Mucosa of descending colon (tissue), 3 donors: Measurements from ENCODE around the gene TMEM145. TPM values are rescaled to one million over a fixed set of nuclear protein-coding genes. Genes with fewer than 3 reads are reported as not detected.

ENCODE experiments used
- ATAC-seq: fragments of 200-7000 bp; cut with Tn5 transposase; one replicate; pipeline ENCODE4 v1.9.1; 2020; ENCODE audit warnings: mild to moderate bottlenecking, moderate library complexity
- DNase-seq, 3 donors: peaks; one replicate each; pipeline ENCODE4 v3.0.0-alpha.2; 2020
- H3K36me3 ChIP-seq: fragments of 200-600 bp; one replicate; pipeline ENCODE4 v1.8.0; 2021; ENCODE audit warnings: low read depth, mild to moderate bottlenecking
- H3K4me1 ChIP-seq: fragments of 200-600 bp; one replicate; pipeline ENCODE4 v1.8.0; 2021; ENCODE audit warnings: low read depth, mild to moderate bottlenecking
- H3K4me3 ChIP-seq: fragments of 200-600 bp; one replicate; pipeline ENCODE4 v1.8.0; 2021; ENCODE audit warnings: mild to moderate bottlenecking
- H3K9me3 ChIP-seq: fragments of 200-600 bp; one replicate; pipeline ENCODE4 v1.8.0; 2021; ENCODE audit warnings: mild to moderate bottlenecking
- intact Hi-C, 2 donors: fragments of 100-400 bp; cut with DNase I in 1 of 2; cut with micrococcal nuclease in 1 of 2; formaldehyde crosslinking; loops; one replicate each; pipeline versions ENCODE4 v1.11.0 to v1.11.1; 2022; cut with DNase I, micrococcal nuclease
- total RNA-seq, 3 donors: library from RNA; stranded (reverse); fragmentation: NEBNext Ultra II Directional in 2 of 3; extraction: Animal tissue kit (Norgen Biotek cat#: 25700) in 2 of 3; gene quantifications; one replicate each; pipeline versions ENCODE4 v1.2.1 to v1.2.4, GENCODE V29; 2021 to 2023
- TF ChIP-seq, protein P1 (sequence below): fragments of 200-600 bp; IDR thresholded peaks from one replicate; pipeline ENCODE4 v1.8.0; 2022; ENCODE audit warnings: antibody characterized with exemption, mild to moderate bottlenecking
- donor health status: DM: no; HTN: no; CAD: no; lungs with moderate emphysema.
- donor health status: DM: no; HTN: no; CAD: no.
- donor health status: DM: no; HTN: yes; CAD: no.

Gene TMEM145
- total RNA-seq, 3 donors from 2014 or later, result 0.17 to 0.63 TPM; not detected in 1

DNA sequence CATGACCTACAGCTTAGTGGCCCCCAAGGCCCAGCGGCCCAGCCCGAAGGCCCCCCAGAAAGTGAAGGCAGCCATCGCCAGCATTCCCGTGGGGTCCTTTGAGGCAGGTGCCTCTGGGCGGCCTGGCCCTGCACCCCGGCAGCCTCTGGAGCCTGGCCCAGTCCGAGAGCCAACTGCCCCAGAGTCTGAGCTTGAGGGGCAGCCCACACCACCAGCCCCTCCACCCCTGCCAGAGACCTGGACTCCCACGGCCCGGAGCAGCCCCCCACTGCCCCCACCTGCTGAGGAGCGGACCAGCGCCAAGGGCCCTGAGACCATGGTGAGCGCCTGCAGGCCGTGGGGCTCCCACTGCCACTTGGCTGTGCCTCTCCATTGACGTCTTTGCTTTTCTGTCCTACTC lies 20.1 kb upstream of the TMEM145 start:
- H3K4me3 ChIP-seq, result no peak overlapping the region
- ATAC-seq, result no peak
- H3K36me3 ChIP-seq, result peaks cover 3% of the 10 kb centered on the region
- TF ChIP-seq, protein P1, sequence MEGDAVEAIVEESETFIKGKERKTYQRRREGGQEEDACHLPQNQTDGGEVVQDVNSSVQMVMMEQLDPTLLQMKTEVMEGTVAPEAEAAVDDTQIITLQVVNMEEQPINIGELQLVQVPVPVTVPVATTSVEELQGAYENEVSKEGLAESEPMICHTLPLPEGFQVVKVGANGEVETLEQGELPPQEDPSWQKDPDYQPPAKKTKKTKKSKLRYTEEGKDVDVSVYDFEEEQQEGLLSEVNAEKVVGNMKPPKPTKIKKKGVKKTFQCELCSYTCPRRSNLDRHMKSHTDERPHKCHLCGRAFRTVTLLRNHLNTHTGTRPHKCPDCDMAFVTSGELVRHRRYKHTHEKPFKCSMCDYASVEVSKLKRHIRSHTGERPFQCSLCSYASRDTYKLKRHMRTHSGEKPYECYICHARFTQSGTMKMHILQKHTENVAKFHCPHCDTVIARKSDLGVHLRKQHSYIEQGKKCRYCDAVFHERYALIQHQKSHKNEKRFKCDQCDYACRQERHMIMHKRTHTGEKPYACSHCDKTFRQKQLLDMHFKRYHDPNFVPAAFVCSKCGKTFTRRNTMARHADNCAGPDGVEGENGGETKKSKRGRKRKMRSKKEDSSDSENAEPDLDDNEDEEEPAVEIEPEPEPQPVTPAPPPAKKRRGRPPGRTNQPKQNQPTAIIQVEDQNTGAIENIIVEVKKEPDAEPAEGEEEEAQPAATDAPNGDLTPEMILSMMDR, result no peak
- peaks cover 6% of the 10 kb centered on the region for H3K4me1 ChIP-seq
- intact Hi-C loops, result no loop called here
- no peak for DNase-seq
- no peaks in the 10 kb centered on the region for H3K9me3 ChIP-seq

- TF ChIP-seq, protein P1, result no peak
- Histone ChIP-seq H3K9me3 (no peaks in the 10 kb centered on the region), H3K4me1 (peaks cover 6% of the 10 kb centered on the region), H3K36me3 (peaks cover 3% of the 10 kb centered on the region), H3K4me3 (no peak overlapping the region)
- no peak for ATAC-seq
- intact Hi-C loops, result no loop called here
- DNase-seq, result no peak
Measured at GRCh38 chr19:42293540-42293939, 19.6 kb upstream of the TMEM145 start.

- no peak for ATAC-seq
- Histone ChIP-seq H3K36me3 (peaks cover 3% of the 10 kb centered on the region), H3K4me1 (peaks cover 6% of the 10 kb centered on the region), H3K9me3 (no peaks in the 10 kb centered on the region), H3K4me3 (no peak overlapping the region)
- no peak for DNase-seq
- intact Hi-C loops, result no loop called here
- TF ChIP-seq, protein P1, result no peak
Measured at GRCh38 chr19:42293948-42294347, 19.2 kb upstream of the TMEM145 start.

DNA sequence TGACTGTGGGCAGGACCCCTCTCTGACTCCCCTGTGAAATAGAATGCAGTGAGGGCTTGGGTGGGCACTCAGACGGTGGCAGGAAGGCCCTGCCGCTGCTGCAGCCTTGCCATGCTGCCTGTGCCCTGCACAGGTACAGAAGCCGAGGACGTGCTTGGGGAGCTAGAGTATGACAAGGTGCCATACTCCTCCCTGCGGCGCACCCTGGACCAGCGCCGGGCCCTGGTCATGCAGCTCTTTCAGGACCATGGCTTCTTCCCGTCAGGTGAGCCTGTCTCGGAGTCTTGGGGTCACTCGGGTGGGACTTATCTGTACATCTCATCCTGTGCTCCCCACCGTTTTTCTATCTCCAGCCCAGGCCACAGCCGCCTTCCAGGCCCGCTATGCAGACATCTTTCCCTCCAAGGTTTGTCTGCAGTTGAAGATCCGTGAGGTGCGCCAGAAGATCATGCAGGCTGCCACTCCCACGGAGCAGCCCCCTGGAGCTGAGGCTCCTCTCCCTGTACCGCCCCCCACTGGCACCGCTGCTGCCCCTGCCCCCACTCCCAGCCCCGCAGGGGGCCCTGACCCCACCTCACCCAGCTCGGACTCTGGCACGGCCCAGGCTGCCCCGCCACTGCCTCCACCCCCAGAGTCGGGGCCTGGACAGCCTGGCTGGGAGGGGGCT lies 18.5 kb upstream of the TMEM145 start:
- Histone ChIP-seq H3K36me3 (peaks cover 3% of the 10 kb centered on the region), H3K9me3 (no peaks in the 10 kb centered on the region), H3K4me1 (peaks cover 6% of the 10 kb centered on the region), H3K4me3 (no peak overlapping the region)
- TF ChIP-seq, protein P1, result no peak
- DNase-seq (no peak), ATAC-seq (no peak)
- intact Hi-C loops, result no loop called here

GRCh38 chr19:42295342-42295741 lies 17.8 kb upstream of the TMEM145 start:
- intact Hi-C loops, result no loop called here
- ATAC-seq, result no peak

More at GRCh38 chr19:42295342-42295741, 17.8 kb upstream of the TMEM145 start:
- H3K4me3 ChIP-seq, result no peak overlapping the region
- peaks cover 6% of the 10 kb centered on the region for H3K4me1 ChIP-seq
- H3K9me3 ChIP-seq, result no peaks in the 10 kb centered on the region
- TF ChIP-seq, protein P1, result no peak
- peaks cover 3% of the 10 kb centered on the region for H3K36me3 ChIP-seq
- DNase-seq, result no peak
